IPS DF 6.9 (cell line): ENCODE measurements around the gene LHB.

Experiments used
- DNase-seq: peaks from one replicate; pipeline ENCODE4 v3.0.0-alpha.2; 2013; ENCODE audit warnings: low read depth, low spot score
- H3K27ac ChIP-seq: one replicate; pipeline ENCODE4 v1.5.1; 2013; ENCODE audit warnings: low read length, control low read depth
- H3K27me3 ChIP-seq: 2 replicates; pipeline ENCODE4 v1.6.1; 2013; ENCODE audit warnings: mild to moderate bottlenecking, low read length; ENCODE audit not compliant: control insufficient read depth, insufficient read depth
- H3K36me3 ChIP-seq: 2 replicates; pipeline ENCODE4 v1.6.1; 2013; ENCODE audit warnings: low read length; ENCODE audit not compliant: control insufficient read depth, insufficient read depth
- H3K4me1 ChIP-seq: 2 replicates; pipeline ENCODE4 v1.6.1; 2013; ENCODE audit warnings: low read length; ENCODE audit not compliant: control insufficient read depth, insufficient read depth
- H3K4me3 ChIP-seq: 2 replicates; pipeline ENCODE4 v1.5.1; 2013; ENCODE audit warnings: mild to moderate bottlenecking, low read length
- H3K9me3 ChIP-seq: 2 replicates; pipeline ENCODE4 v1.6.1; 2013; ENCODE audit warnings: low read length, inconsistent platforms; ENCODE audit not compliant: control insufficient read depth, insufficient read depth
- WGBS: extraction: QIAGEN DNeasy Blood & Tissue Kit; methylation state at CpG from one replicate; pipeline ENCODE4 v1.1.7; 2013; ENCODE audit warnings: mixed read lengths, missing lambda C conversion rate; ENCODE audit not compliant: insufficient read length, insufficient coverage; 5-methylcytosine and 5-hydroxymethylcytosine counted together

The LHB gene

GRCh38 chr19:49010453-49010852 lies 6.4 kb downstream of the LHB start:
- WGBS: no CpG with 5 or more reads among the region's 18 CpGs
- no peak for DNase-seq

GRCh38 chr19:49009828-49010227 lies 7.1 kb downstream of the LHB start:
- no CpG with 5 or more reads among the region's 18 CpGs for WGBS

More at GRCh38 chr19:49010453-49010852, 6.4 kb downstream of the LHB start:
- H3K4me1 ChIP-seq: no peaks in the 10 kb centered on the region
- no peaks in the 10 kb centered on the region for H3K27me3 ChIP-seq
- H3K27ac ChIP-seq: no peak overlapping the region
- no peak overlapping the region for H3K4me3 ChIP-seq
- no peaks in the 10 kb centered on the region for H3K9me3 ChIP-seq
- H3K36me3 ChIP-seq: peaks cover 49% of the 10 kb centered on the region

GRCh38 chr19:49006905-49007304 lies 10.0 kb downstream of the LHB start:
- Histone ChIP-seq H3K4me3 (no peak overlapping the region), H3K27me3 (no peaks in the 10 kb centered on the region), H3K27ac (no peak overlapping the region), H3K36me3 (peaks cover 43% of the 10 kb centered on the region), H3K4me1 (no peaks in the 10 kb centered on the region), H3K9me3 (no peaks in the 10 kb centered on the region)
- DNase-seq: no peak
- no CpG with 5 or more reads among the region's 22 CpGs for WGBS

More at GRCh38 chr19:49009828-49010227, 7.1 kb downstream of the LHB start:
- Histone ChIP-seq H3K4me3 (no peak overlapping the region), H3K27me3 (no peaks in the 10 kb centered on the region), H3K4me1 (no peaks in the 10 kb centered on the region), H3K27ac (no peak overlapping the region), H3K9me3 (no peaks in the 10 kb centered on the region), H3K36me3 (peaks cover 47% of the 10 kb centered on the region)
- DNase-seq: no peak

GRCh38 chr19:49004964-49005614 lies 11.8 kb downstream of the LHB start:
- Histone ChIP-seq H3K4me3 (no peak overlapping the region), H3K36me3 (peaks cover 37% of the 10 kb centered on the region), H3K27me3 (no peaks in the 10 kb centered on the region), H3K9me3 (no peaks in the 10 kb centered on the region), H3K4me1 (no peaks in the 10 kb centered on the region), H3K27ac (no peak overlapping the region)
- no peak for DNase-seq
- no CpG with 5 or more reads among the region's 7 CpGs for WGBS

- no peak for DNase-seq
- H3K4me1 ChIP-seq: no peaks in the 10 kb centered on the region
- H3K9me3 ChIP-seq: no peaks in the 10 kb centered on the region
- no CpG with 5 or more reads among the region's 15 CpGs for WGBS
- H3K27ac ChIP-seq: no peak overlapping the region
- peaks cover 29% of the 10 kb centered on the region for H3K36me3 ChIP-seq
- no peak overlapping the region for H3K4me3 ChIP-seq
- no peaks in the 10 kb centered on the region for H3K27me3 ChIP-seq
Measured at GRCh38 chr19:49004133-49004532, 12.8 kb downstream of the LHB start.

- Histone ChIP-seq H3K4me3 (no peak overlapping the region), H3K4me1 (no peaks in the 10 kb centered on the region), H3K27me3 (no peaks in the 10 kb centered on the region), H3K27ac (no peak overlapping the region), H3K36me3 (peaks cover 10% of the 10 kb centered on the region), H3K9me3 (no peaks in the 10 kb centered on the region)
- DNase-seq: peak; percentile 85
- WGBS: no CpG with 5 or more reads among the region's 16 CpGs
Measured at GRCh38 chr19:48999481-49000325, 17.2 kb downstream of the LHB start.

- no peak overlapping the region for H3K4me3 ChIP-seq
- peaks cover 1% of the 10 kb centered on the region; the same call in 1 of the 2 replicates for H3K36me3 ChIP-seq
- no peak for DNase-seq
Measured at GRCh38 chr19:48997972-48998371, 18.9 kb downstream of the LHB start.

GRCh38 chr19:48994035-48994386 lies 22.9 kb downstream of the LHB start:
- H3K27me3 ChIP-seq: no peaks in the 10 kb centered on the region
- peaks cover 1% of the 10 kb centered on the region; the same call in 1 of the 2 replicates for H3K4me1 ChIP-seq
- peak overlapping the region; percentile 78 for H3K4me3 ChIP-seq
- H3K36me3 ChIP-seq: no peaks in the 10 kb centered on the region; the same call in 1 of the 2 replicates
- WGBS: no CpG with 5 or more reads among the region's 13 CpGs
- H3K27ac ChIP-seq: no peak overlapping the region
- no peaks in the 10 kb centered on the region for H3K9me3 ChIP-seq
- no peak for DNase-seq

More at GRCh38 chr19:48997972-48998371, 18.9 kb downstream of the LHB start:
- H3K4me1 ChIP-seq: peaks cover 1% of the 10 kb centered on the region; the same call in 1 of the 2 replicates
- no peaks in the 10 kb centered on the region for H3K27me3 ChIP-seq
- no CpG with 5 or more reads among the region's 5 CpGs for WGBS
- no peak overlapping the region for H3K27ac ChIP-seq
- no peaks in the 10 kb centered on the region for H3K9me3 ChIP-seq

GRCh38 chr19:48993175-48994034 lies 23.5 kb downstream of the LHB start, which contains the start of the genes GYS1 and RUVBL2:
TSS of gene GYS1 (minus strand) at chr19:48993309. CDS start at chr19:48993112, 197 bp downstream.
TSS of gene RUVBL2 (plus strand) at chr19:48993887. CDS start at chr19:48993912, 25 bp downstream.
- WGBS: no CpG with 5 or more reads among the region's 56 CpGs
- no peak within 1 kb of the TSS for H3K27ac ChIP-seq
- H3K4me3 ChIP-seq: peak within 1 kb of the TSS; percentile 78
- peaks cover 2% of the 10 kb centered on the region; the same call in 1 of the 2 replicates for H3K36me3 ChIP-seq
- H3K27me3 ChIP-seq: no peaks in the 10 kb centered on the region
- no peaks in the 10 kb centered on the region for H3K9me3 ChIP-seq
- peaks cover 1% of the 10 kb centered on the region; the same call in 1 of the 2 replicates for H3K4me1 ChIP-seq
- DNase-seq: peak; percentile 98
